ENCODE results near the gene VEZF1. TPM values are rescaled to one million over a fixed set of nuclear protein-coding genes. Genes with fewer than 3 reads are reported as not detected.

Gene VEZF1
- total and polyA plus RNA-seq, 2 experiments from 2014 or later = 36.0 to 67.7 TPM

DNA sequence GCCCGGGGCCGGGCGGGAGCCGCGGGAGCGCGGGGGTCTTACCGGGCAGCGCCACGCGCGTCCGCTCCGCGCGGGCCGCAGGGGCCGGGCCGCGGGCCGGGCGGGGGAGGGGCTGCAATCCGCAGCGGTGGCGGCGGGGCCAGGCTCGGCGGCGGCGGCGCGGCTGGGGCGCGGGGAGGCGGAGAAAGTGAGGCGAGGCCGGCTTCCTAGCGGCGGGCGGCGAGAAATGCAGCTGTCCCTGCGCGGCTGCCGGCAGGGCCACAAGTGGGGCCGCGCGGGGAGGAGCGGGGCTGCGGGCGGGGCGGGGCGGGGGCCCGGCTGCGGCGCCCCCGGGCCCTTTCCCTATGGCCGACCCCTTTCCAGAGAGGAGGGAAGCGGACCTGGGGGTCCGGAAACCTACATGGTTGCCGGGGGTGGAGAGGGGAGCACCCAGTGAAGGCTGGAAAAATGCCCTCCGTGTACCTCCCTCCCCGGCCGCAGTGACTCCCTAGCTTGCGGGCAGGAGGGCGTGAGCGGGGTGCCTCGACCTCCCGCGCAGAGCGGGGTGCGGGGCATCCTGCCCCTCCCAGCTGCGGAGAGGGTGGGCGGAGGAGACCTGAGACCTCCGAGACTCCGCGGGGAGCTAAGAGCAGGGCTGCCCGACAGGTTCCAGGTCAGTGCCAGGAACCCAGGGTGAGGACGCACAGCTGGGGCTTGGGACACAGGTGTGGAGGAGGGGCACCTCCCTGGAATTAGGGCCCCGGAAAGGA, 32.7 kb downstream of the VEZF1 start, which contains the start of gene CUEDC1:
Gene CUEDC1 (minus strand): TSS at position 230 of the 749 bp plus-strand sequence. CDS start 69,848 bp downstream, outside the sequence.
- Mint-ChIP-seq H3K27ac (no peak within 1 kb of the TSS; the same call in 1 of the 2 replicates), H3K4me3 (peak within 1 kb of the TSS; percentile 76), H3K4me1 (peaks cover 39% of the 10 kb centered on the region), H3K36me3 (ENCODE audit: low read depth) (no peaks in the 10 kb centered on the region; the same call in 2 of the 3 replicates), H3K9me3 (peaks cover 3% of the 10 kb centered on the region; the same call in 2 of the 3 replicates), H3K27me3 (ENCODE audit: insufficient read depth, low read depth, poor library complexity) (peaks cover 29% of the 10 kb centered on the region)
- DNase-seq (ENCODE audit: low spot score) (peak; percentile 76), ATAC-seq (peak; percentile 54)
- Histone ChIP-seq H3K4me3 (peak within 1 kb of the TSS; percentile 82), H3F3A (replicated peaks; ENCODE audit: low read depth) (peaks cover 15% of the 10 kb centered on the region), H3K4me2 (peak within 1 kb of the TSS; percentile 96), H3K79me2 (replicated peaks; ENCODE audit: insufficient read depth) (no peaks in the 10 kb centered on the region), H3K9me2 (ENCODE audit: insufficient read depth) (no peaks in the 10 kb centered on the region), H3K27ac (ENCODE audit: low read depth) (no peak within 1 kb of the TSS), H2AFZ (peak within 1 kb of the TSS; percentile 95), H3K36me3 (ENCODE audit: insufficient read depth) (no peaks in the 10 kb centered on the region), H4K20me1 (replicated peaks; ENCODE audit: insufficient read depth) (no peaks in the 10 kb centered on the region), H3K27me3 (ENCODE audit: insufficient read depth) (peaks cover 42% of the 10 kb centered on the region), H3K4me1 (ENCODE audit: insufficient read depth) (peaks cover 38% of the 10 kb centered on the region)
- TF ChIP-seq CREB1 (CRISPR knock-in tag; IDR thresholded peaks at IDR 0.05; ENCODE audit: low read depth) (no peak), EZH2phosphoT487 (IDR thresholded peaks at IDR 0.05; ENCODE audit: unreplicated experiment) (no peak)
- TF ChIP-seq, protein P1, sequence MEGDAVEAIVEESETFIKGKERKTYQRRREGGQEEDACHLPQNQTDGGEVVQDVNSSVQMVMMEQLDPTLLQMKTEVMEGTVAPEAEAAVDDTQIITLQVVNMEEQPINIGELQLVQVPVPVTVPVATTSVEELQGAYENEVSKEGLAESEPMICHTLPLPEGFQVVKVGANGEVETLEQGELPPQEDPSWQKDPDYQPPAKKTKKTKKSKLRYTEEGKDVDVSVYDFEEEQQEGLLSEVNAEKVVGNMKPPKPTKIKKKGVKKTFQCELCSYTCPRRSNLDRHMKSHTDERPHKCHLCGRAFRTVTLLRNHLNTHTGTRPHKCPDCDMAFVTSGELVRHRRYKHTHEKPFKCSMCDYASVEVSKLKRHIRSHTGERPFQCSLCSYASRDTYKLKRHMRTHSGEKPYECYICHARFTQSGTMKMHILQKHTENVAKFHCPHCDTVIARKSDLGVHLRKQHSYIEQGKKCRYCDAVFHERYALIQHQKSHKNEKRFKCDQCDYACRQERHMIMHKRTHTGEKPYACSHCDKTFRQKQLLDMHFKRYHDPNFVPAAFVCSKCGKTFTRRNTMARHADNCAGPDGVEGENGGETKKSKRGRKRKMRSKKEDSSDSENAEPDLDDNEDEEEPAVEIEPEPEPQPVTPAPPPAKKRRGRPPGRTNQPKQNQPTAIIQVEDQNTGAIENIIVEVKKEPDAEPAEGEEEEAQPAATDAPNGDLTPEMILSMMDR (conservative IDR thresholded peaks at IDR 0.05; ENCODE audit: low read depth in 2 of 2) = peak in 1 of 2 experiments; percentile 30; a peak in 2 of 4 replicates

DNA sequence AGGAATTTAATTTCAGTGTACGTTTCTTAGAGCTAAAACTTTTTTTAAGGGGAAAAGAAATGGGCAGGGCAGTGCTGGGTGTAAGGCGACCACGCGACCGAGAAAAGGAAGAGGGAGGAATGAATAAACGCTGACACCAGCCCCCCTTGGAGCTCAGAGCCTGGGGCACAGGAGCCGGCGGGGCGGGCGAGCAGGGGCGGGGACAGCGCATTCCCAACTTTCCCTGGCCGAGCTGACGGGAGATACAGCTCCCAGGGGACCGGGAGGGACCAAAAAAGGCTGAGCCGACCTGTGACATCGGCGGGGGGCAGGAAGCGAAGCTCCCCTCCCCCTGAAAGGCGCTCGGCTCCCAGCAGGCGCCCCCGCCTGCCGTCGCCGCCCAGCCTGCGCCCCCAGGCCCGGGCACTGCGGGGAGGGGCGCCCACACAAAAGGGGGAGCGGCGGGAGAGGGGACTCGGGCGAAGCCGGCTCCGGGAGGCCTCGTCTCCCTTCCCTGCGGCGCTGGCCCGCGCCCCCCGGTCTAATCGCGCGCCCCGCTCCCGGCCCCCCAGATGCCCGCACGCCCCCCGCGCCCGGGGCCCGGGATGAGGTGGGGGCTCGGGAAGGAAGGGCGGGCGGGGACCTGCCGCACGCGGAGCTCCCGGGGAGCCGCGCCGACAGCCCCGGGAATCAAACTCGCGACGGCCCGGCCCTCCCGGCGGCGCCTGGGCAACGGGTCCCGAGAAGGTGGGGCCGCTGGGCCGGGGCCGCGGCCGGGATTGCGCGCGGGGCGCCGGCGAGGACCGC, 33.5 kb downstream of the VEZF1 start:
- no peak overlapping the region; the same call in 1 of the 2 replicates for H3K27ac Mint-ChIP-seq
- TF ChIP-seq POLR2AphosphoS5 (IDR thresholded peaks at IDR 0.05; ENCODE audit: low read depth) = peak; percentile 45
- TF ChIP-seq ZNF331 (CRISPR knock-in tag; IDR thresholded peaks at IDR 0.05; ENCODE audit: low read depth) = no peak
- Histone ChIP-seq H3K27ac (ENCODE audit: low read depth) (no peak overlapping the region), H4K20me1 (replicated peaks; ENCODE audit: insufficient read depth) (no peaks in the 10 kb centered on the region), H3K79me2 (replicated peaks; ENCODE audit: insufficient read depth) (no peaks in the 10 kb centered on the region), H3K4me1 (ENCODE audit: insufficient read depth) (peaks cover 38% of the 10 kb centered on the region), H3K9me2 (ENCODE audit: insufficient read depth) (no peaks in the 10 kb centered on the region), H3K27me3 (ENCODE audit: insufficient read depth) (peaks cover 42% of the 10 kb centered on the region), H3K36me3 (ENCODE audit: insufficient read depth) (no peaks in the 10 kb centered on the region), H2AFZ (peak overlapping the region; percentile 49), H3F3A (replicated peaks; ENCODE audit: low read depth) (peaks cover 13% of the 10 kb centered on the region), H3K4me2 (peak overlapping the region; percentile 79), H3K4me3 (peak overlapping the region; percentile 75)
- H3K4me1 Mint-ChIP-seq = peaks cover 44% of the 10 kb centered on the region
- peaks cover 31% of the 10 kb centered on the region for H3K27me3 Mint-ChIP-seq (ENCODE audit: insufficient read depth, low read depth, poor library complexity)
- ATAC-seq = peak; percentile 64
- peak overlapping the region; percentile 76 for H3K4me3 Mint-ChIP-seq
- no peaks in the 10 kb centered on the region; the same call in 2 of the 3 replicates for H3K36me3 Mint-ChIP-seq (ENCODE audit: low read depth)
- DNase-seq (ENCODE audit: low spot score) = peak; percentile 82
- peaks cover 3% of the 10 kb centered on the region; the same call in 2 of the 3 replicates for H3K9me3 Mint-ChIP-seq

Measured in GM23338 (cell line).